Neural crest cell (in vitro differentiated cells): ENCODE measurements around the gene APBB2. TPM values are rescaled to one million over a fixed set of nuclear protein-coding genes. Genes with fewer than 3 reads are reported as not detected.

Source experiments
- DNase-seq: peaks from one replicate; pipeline ENCODE4 v3.0.0; 2021; ENCODE audit warnings: low read depth, mixed read lengths, low spot score
- H3K27ac Mint-ChIP-seq: one replicate; pipeline ENCODE4 v1.8.0; 2021; ENCODE audit warnings: mild to moderate bottlenecking, mixed read lengths; ENCODE audit not compliant: unreplicated experiment
- H3K27me3 Mint-ChIP-seq: 2 replicates; pipeline ENCODE4 v1.8.0; 2021; ENCODE audit warnings: low read depth, mild to moderate bottlenecking, mixed read lengths
- H3K36me3 Mint-ChIP-seq: 2 replicates; pipeline ENCODE4 v1.8.0; 2021; ENCODE audit warnings: low read depth, mild to moderate bottlenecking, mixed read lengths
- H3K4me1 Mint-ChIP-seq: 2 replicates; pipeline ENCODE4 v1.8.0; 2021; ENCODE audit warnings: mixed read lengths
- H3K4me3 Mint-ChIP-seq: one replicate; pipeline ENCODE4 v1.8.0; 2021; ENCODE audit warnings: mild to moderate bottlenecking, mixed read lengths
- H3K9me3 Mint-ChIP-seq: 2 replicates; pipeline ENCODE4 v1.8.0; 2021; ENCODE audit warnings: mixed read lengths
- CTCF ChIP-seq: fragments of 200-600 bp; sonication (generic); conservative IDR thresholded peaks from 2 replicates; pipeline ENCODE4 v1.5.0; 2021; ENCODE audit warnings: antibody characterized with exemption, mild to moderate bottlenecking
- total RNA-seq: library from RNA; stranded (reverse); gene quantifications from 2 replicates; pipeline ENCODE4 v1.2.1, GENCODE V29; 2021

The APBB2 gene
- total RNA-seq, 1 donor from 2014 or later = 68.5 TPM

GRCh38 chr4:41257257-41257901 lies 43.0 kb upstream of the APBB2 start:
- H3K4me1 Mint-ChIP-seq = peaks cover 32% of the 10 kb centered on the region
- H3K27me3 Mint-ChIP-seq = peaks cover 11% of the 10 kb centered on the region
- H3K9me3 Mint-ChIP-seq = peaks cover 3% of the 10 kb centered on the region
- H3K36me3 Mint-ChIP-seq = peaks cover 4% of the 10 kb centered on the region
- no peak for TF ChIP-seq CTCF
- peak overlapping the region; percentile 89 for H3K27ac Mint-ChIP-seq
- peak overlapping the region; percentile 96 for H3K4me3 Mint-ChIP-seq
- DNase-seq = peak; percentile 41

- TF ChIP-seq CTCF = no peak
- Mint-ChIP-seq H3K9me3 (peaks cover 5% of the 10 kb centered on the region), H3K4me3 (peak within 1 kb of the TSS; percentile 96), H3K27ac (peak within 1 kb of the TSS; percentile 89), H3K36me3 (peaks cover 4% of the 10 kb centered on the region), H3K4me1 (peaks cover 32% of the 10 kb centered on the region), H3K27me3 (peaks cover 11% of the 10 kb centered on the region)
- peak; percentile 89 for DNase-seq
Observed at GRCh38 chr4:41256740-41257256, 42.5 kb upstream of the APBB2 start, which contains the start of gene UCHL1. TSS of gene UCHL1 (plus strand) at chr4:41256928. CDS start at chr4:41256977, 49 bp downstream.

- H3K4me3 Mint-ChIP-seq = peak overlapping the region; percentile 95
- H3K27me3 Mint-ChIP-seq = peaks cover 11% of the 10 kb centered on the region
- peaks cover 32% of the 10 kb centered on the region for H3K4me1 Mint-ChIP-seq
- DNase-seq = peak; percentile 6
- H3K36me3 Mint-ChIP-seq = peaks cover 4% of the 10 kb centered on the region
- TF ChIP-seq CTCF = no peak
- peaks cover 5% of the 10 kb centered on the region for H3K9me3 Mint-ChIP-seq
- H3K27ac Mint-ChIP-seq = peak overlapping the region; percentile 2
Observed at GRCh38 chr4:41256131-41256739, 41.9 kb upstream of the APBB2 start.

GRCh38 chr4:41245983-41246382 lies 31.6 kb upstream of the APBB2 start:
- Mint-ChIP-seq H3K36me3 (no peaks in the 10 kb centered on the region), H3K9me3 (no peaks in the 10 kb centered on the region), H3K27me3 (peaks cover 11% of the 10 kb centered on the region), H3K4me1 (no peaks in the 10 kb centered on the region), H3K27ac (no peak overlapping the region), H3K4me3 (no peak overlapping the region)
- no peak for TF ChIP-seq CTCF
- no peak for DNase-seq

GRCh38 chr4:41241919-41242318 lies 27.6 kb upstream of the APBB2 start:
- Mint-ChIP-seq H3K9me3 (no peaks in the 10 kb centered on the region), H3K4me3 (no peak overlapping the region), H3K27ac (no peak overlapping the region), H3K4me1 (no peaks in the 10 kb centered on the region), H3K36me3 (no peaks in the 10 kb centered on the region), H3K27me3 (peaks cover 5% of the 10 kb centered on the region)
- DNase-seq = no peak
- no peak for TF ChIP-seq CTCF
